H7 (cell line): Measurements from ENCODE around the gene MB21D2. TPM values are rescaled to one million over a fixed set of nuclear protein-coding genes. Genes with fewer than 3 reads are reported as not detected.

Experiments used
- DNase-seq: peaks from one replicate; pipeline ENCODE4 v3.0.0; 2012
- H3K27me3 ChIP-seq: 2 replicates; pipeline ENCODE4 v1.6.0; 2011; ENCODE audit warnings: mild to moderate bottlenecking, low read length; ENCODE audit not compliant: control insufficient read depth, insufficient read depth
- H3K36me3 ChIP-seq: replicated peaks from 2 replicates; pipeline ENCODE4 v1.5.1; 2011; ENCODE audit warnings: low read length; ENCODE audit not compliant: control insufficient read depth, insufficient read depth
- H3K4me3 ChIP-seq: 2 replicates; pipeline ENCODE4 v1.5.1; 2011; ENCODE audit warnings: low read depth, mild to moderate bottlenecking, control low read depth, low read length, moderate library complexity; ENCODE audit not compliant: insufficient read depth
- total RNA-seq: library from RNA; depleted of rRNA; stranded (reverse); fragments of >200 nt; shearing (Covaris generic); gene quantifications from 2 replicates; pipeline ENCODE4 v1.2.3, GENCODE V29; 2014

Gene MB21D2
- total RNA-seq, 1 experiment from 2014 or later, result 36.9 TPM

DNA sequence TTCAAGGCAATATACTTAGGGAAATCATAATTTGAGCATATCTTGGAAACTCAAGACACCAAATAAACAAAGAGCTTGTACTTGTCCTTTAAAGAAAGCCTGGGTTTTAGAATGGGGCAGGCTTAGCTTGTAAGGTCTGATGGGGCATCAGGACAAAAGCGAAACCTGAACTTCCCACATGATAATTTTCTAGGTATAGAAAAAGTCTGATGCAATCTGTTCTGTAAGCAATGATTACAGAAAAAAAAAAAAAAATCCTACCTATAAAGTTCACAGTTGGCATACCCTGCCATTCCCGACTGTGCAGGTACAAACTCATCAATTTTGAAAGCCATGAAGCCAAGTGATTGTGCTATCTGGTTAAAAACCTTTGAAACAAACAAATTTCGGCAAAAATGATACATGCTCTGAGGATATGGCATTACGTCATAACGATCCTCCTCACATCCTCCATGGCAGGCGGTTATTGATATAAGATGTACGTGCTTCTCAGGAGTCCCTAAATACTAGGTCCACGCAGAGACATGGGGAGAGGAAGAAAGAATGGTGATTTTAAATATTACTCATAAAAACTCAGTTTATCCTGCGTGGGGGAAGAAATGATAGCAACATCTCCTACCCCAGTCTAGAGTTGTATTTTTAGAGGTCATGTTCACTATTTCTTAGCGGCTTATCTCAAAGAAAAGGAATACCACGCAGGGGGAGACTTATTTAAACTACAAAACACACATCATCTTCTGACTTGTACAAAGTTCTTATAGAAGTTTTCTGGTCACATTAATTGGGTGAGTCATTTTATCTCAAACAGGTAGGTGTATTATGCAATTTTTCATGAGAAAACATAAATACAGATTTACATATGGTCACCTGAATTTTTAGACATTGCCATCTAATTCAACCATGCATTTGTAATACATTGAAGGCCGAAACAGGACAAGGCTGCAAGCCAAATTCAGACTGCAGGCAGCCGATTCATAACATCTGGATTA, 27.0 kb downstream of the MB21D2 start:
- H3K4me3 ChIP-seq, result no peak overlapping the region
- no peaks in the 10 kb centered on the region for H3K36me3 ChIP-seq
- no peaks in the 10 kb centered on the region for H3K27me3 ChIP-seq
- no peak for DNase-seq

DNA sequence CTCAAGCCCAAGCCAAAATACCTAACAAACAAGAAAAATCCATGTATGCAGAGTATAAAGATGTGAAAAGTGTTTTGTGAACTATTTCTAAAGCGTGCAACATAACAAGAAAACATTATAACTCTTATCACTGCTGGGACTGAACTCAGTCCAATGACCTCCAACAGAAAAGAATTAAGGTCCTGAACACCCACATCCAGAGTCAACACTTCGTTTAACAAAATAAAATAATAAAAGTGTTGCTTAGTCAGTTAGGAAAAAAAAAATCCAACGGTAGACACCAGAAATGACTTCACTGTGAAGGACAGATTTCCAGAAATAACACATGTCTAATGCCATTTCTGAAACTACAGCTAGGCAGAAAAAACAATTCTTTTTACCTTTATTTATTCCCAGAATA, 28.0 kb downstream of the MB21D2 start:
- Histone ChIP-seq H3K27me3 (no peaks in the 10 kb centered on the region), H3K4me3 (no peak overlapping the region), H3K36me3 (no peaks in the 10 kb centered on the region)
- no peak for DNase-seq

DNA sequence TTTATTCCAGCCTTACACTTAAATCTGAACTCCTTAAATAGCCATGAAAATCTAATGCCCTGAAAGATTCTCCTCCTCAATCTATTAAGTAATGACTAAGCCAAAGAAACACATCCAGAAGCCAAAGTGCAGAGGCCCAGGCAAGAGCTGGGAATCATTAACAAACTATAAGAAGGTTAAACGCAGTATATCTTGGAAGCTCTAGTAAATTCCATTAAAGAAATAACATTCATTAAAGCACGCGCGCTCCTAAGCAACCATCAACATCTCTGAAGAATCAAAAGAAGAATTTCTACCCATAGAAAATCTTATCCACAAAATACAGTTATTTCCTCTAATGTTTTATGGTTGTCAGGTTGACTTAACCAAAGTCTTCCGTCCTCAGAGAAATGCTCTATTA, 29.5 kb downstream of the MB21D2 start:
- Histone ChIP-seq H3K4me3 (no peak overlapping the region), H3K36me3 (no peaks in the 10 kb centered on the region), H3K27me3 (no peaks in the 10 kb centered on the region)
- DNase-seq, result no peak

DNA sequence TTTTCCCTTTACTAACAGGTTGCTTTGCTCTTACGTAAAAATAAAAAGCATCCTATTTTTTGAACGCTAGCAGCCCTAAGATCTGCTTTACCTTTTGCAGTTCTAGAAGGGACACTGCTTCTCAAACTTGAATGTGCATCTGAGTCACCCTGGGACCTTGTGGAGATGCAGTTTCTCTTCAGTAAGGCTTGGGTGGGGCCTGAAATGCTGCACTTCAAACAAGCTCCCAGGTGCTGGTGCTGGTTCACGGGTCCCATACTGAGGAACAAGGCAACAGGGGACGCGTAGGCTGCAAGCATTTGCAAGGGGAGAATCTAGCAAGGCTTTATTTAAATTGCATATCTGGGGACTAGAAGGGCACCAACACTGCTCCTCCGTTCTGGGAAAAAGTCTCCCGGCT, 30.0 kb downstream of the MB21D2 start:
- Histone ChIP-seq H3K4me3 (no peak overlapping the region), H3K27me3 (no peaks in the 10 kb centered on the region)
- peak; percentile 40 for DNase-seq

DNA sequence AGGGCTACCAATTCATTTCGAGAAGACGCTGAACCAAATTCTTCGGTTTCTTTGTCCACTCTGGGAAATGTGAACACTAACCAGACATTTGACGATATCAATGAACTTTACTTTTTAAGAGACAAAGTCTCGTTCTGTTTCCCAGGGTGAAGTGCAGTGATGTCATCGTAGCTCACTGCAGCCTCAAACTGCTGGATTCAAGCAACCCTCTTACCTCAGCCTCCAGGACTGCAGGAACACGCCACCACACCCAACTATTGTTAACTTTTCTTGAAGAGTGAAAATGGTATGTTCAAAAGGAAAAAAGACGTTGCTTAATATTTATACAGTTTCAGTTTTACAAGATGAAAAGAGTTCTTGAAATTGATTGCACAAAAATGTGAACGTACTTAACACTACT, 30.6 kb downstream of the MB21D2 start:
- Histone ChIP-seq H3K36me3 (no peaks in the 10 kb centered on the region), H3K27me3 (no peaks in the 10 kb centered on the region), H3K4me3 (no peak overlapping the region)
- no peak for DNase-seq

More for the DNA sequence above, 30.0 kb downstream of the MB21D2 start:
- no peaks in the 10 kb centered on the region for H3K36me3 ChIP-seq

DNA sequence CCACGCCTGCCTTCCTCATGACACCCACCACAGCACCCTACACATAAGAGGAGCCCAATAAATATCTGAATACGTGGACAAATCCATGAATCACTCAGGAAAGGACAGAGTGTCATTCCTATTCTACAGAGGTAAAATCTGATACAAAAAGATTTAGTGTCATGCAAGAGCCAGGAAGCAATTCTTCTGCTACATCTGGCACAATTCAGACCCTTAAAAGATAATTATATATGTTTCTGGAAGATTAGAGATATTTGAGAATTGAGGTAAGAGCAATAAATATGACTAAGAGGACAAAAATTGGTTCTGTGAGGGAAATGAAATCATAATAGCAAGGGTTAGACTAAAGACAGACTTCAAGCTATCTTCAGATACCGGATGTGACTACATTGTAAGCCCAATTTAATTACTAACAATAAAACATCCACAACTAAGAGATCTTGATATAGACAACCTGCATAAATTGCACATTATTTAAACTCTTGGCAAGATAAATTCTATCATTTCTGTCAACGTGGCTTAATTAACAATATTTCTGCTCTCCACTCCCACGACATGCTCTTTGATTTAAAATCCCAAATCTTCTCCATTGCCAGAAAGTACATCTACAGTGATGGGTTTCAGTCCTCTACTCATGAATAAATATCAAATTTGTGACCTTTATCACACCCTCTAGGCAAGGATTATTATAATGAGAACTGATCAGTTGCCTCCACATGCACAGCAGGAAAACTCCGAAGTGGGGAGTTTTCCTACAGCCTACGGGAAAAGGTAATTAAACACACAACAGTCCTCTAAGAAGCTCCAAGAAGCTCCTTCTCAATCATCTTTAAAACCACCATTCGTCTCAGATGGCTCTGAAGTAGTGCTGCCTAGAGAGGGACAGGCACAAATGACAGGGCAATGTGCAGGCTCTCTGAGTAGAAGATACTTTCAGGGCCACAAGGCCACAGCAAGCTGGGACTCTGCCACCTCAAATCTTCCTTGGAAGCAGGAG, 32.6 kb downstream of the MB21D2 start:
- Histone ChIP-seq H3K27me3 (no peaks in the 10 kb centered on the region), H3K4me3 (no peak overlapping the region), H3K36me3 (no peaks in the 10 kb centered on the region)
- no peak for DNase-seq

DNA sequence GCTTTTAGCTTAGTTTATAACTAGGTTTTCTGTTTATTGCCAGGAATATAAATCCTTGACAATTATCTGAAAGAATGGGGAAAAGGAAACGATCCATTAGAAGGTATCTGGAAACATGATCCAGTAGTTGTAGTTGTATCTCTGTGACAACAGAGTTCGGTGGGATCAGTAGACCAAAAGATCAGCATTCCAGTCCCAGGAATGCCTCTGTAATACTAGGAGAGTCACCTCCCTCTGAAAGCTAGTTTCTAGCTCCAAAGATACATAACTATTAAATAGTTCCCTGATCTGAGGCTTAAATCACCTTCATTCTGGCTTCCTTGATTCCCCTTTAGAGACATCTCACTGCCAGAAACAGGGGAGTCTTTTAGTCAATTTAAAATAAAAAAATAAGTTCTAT, 34.1 kb downstream of the MB21D2 start:
- H3K4me3 ChIP-seq, result no peak overlapping the region
- no peak for DNase-seq
- no peaks in the 10 kb centered on the region for H3K36me3 ChIP-seq
- H3K27me3 ChIP-seq, result no peaks in the 10 kb centered on the region

DNA sequence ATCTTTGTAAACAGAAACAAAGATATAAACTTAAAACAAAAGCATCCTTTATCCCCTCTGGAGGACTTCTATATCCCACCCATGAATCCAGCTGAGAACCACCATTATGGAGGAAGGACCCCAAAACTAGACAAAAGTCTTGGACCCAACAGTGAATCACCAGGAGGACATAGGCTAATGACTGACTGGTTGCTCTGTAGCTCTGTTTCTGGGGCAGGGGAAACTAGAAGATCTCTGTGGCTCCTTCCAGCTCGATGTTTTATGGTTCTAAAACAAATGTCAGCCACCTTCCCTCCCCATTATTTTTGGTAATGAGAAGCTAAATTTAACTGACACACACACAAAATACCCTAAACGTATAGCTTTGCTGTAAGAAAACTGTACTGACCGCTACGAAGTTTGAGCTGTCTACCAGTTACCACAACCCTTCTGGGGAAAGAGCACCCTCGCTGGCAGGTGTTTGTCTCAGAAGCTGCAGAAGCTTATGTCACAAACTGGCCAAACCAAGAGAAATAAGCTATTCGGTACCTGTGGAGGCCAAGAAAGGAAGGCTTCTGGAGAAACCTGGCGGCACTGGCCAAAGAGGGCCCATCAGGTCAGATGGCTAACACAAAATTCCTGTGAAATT, 36.4 kb downstream of the MB21D2 start:
- Histone ChIP-seq H3K4me3 (no peak overlapping the region), H3K36me3 (no peaks in the 10 kb centered on the region), H3K27me3 (no peaks in the 10 kb centered on the region)
- DNase-seq, result no peak

DNA sequence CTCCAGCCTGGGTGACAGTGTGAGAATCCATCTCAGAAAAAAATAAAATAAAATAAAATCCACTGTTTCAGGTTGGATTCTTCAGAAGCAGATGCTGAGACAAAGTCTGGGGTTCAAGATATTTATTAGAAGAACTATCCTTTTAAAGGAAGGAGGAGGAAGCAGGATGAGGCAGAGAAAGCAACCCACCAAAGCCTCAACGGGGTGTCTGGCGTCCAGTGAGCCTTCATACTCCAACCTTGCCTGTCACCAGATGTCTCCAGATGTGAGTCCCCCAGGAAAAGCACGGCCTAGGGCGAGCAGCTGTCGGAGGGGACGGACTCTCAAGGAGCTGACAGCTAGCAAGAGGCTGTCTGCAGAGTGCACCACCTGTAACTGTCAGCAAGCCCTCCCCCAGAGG, 37.3 kb downstream of the MB21D2 start:
- H3K27me3 ChIP-seq, result no peaks in the 10 kb centered on the region
- no peaks in the 10 kb centered on the region for H3K36me3 ChIP-seq
- no peak overlapping the region for H3K4me3 ChIP-seq
- DNase-seq, result no peak

DNA sequence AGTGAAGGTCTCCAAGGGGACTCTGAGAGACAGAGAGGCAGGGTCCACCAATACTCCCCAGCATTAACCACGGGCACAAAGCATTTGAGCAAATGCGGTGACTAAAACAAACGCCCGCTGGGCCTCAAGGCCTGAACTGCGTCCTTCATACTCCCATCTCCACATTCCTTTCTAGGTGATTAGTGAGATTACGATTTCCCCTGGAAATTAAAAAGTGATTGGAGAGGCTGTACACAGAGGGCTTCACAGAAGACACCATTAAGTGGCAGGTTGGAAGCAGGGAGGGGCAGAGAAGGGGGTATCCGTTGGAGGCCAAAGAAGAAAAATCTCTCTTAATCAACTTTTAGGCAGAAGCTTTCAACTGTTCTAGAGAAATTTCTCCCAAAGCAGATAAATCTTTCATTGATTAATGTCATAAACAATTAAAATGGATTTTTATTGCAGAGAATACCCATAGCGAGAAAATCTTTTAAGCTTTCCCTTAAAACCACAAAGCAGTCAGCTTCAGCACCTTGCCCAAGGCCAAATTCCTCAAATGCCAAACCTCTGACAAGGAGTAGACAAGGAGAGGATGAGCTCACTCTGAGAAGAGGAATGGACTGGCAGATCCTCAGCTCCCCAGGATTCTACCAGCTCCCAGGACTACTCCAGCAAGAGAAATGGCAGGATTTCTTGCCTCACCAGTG, 38.2 kb downstream of the MB21D2 start:
- Histone ChIP-seq H3K4me3 (no peak overlapping the region), H3K27me3 (no peaks in the 10 kb centered on the region), H3K36me3 (no peaks in the 10 kb centered on the region)
- DNase-seq, result peak; percentile 79

DNA sequence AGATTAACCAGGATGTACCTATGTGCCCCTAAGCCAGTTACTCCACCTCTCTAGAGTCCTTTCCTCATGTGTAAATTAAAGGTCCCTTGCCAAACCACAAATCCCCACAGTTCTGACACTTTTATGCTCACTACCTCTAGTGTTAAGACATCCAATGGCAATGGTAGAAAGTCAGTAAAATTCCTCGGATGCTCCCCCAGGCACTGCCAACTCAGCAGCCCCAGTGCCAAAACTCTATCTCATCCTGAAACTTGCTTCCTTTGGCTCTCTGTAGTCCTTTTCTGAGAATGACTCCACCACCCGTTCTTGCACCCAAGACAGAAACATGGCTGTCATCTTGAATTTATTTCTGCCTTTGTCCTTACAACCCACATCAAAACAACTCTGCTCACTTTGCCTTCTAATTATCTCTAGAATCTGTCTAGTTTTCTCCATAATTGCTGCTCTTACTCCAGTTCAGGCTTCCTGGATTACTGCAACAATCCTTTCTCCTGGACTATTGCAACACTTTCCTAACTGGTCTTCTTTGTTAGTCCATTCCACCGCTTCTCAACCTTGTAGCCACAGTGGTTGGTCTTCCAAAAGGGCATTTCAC, 41.6 kb downstream of the MB21D2 start:
- no peak overlapping the region for H3K4me3 ChIP-seq
- H3K27me3 ChIP-seq, result no peaks in the 10 kb centered on the region
- no peak for DNase-seq
- H3K36me3 ChIP-seq, result no peaks in the 10 kb centered on the region

DNA sequence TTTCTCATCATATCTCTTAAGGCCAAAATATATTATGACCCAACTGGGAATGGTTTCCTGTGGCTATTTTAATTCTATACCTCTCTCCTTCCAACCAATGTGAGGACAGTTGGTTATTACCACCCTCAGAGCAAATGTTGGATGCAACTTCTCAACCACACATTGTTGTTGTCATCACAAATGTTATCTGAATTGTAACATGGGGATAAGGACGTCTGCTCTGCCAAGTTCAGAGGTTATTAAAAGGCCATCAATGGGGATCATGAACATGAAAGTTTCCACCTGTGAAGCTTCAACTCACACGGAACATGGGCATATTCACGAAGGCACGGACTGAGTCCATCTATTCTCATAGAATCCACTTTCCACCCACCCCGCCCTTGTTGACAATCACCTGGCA, 46.8 kb downstream of the MB21D2 start:
- H3K4me3 ChIP-seq, result no peak overlapping the region
- H3K36me3 ChIP-seq, result no peaks in the 10 kb centered on the region
- no peaks in the 10 kb centered on the region for H3K27me3 ChIP-seq
- DNase-seq, result no peak

DNA sequence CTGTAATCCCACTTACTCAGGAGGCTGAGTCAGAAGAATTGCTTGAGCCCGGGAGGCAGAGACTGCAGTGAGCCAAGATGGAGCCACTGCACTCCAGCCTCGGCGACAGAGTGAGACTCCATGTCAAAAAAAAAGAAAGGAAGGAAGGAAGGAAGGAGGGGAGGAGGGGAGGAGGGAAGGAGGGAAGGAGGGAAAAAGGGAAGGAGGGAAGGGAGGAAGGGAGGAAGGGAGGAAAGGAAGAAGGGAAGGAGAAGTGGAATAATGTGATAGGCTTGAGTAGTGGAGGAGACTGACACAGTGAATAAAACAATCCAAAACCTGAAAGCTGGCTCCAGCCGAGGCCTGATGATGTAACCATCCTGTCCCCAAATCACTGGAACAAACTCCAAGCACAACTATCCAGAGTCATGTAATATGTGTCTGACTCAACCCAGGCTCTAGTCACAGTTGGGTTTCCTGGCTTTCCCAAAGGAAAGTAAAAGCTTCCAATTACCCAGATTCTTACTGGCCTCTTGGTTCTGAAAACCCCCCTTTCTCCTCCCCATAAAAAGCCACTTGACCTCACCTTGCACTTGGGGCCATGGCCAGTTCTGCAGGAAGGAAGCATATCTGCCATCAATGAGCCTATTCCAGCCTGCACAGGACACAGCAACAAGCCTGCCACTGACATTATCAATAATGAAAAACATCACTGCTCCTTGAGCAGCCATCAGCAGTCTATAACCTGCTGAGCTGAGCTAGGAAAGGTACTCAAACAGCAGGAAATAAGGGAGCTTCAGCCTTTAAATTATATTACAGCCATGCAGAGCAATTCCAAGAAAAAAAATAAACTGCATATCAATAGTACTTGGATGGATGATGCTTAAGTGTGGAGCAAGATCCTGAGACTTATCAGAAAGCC, 48.3 kb downstream of the MB21D2 start:
- no peak for DNase-seq
- Histone ChIP-seq H3K36me3 (no peaks in the 10 kb centered on the region), H3K27me3 (no peaks in the 10 kb centered on the region), H3K4me3 (no peak overlapping the region)
